GDM1 (cell line): Measurements from ENCODE around the gene TMPRSS9.

ENCODE experiments used
- DNase-seq: peaks from one replicate; lab custom pipeline; 2025; lab: John Stamatoyannopoulos, UW

The TMPRSS9 gene

GRCh38 chr19:2359992-2360685 lies at the start of gene TMPRSS9:
TMPRSS9 (plus strand) TSS chr19:2360265; CDS start chr19:2389786, 29,521 bp downstream.
- DNase-seq, result no peak

- no peak for DNase-seq
Measured at GRCh38 chr19:2311093-2311492, 49.0 kb upstream of the TMPRSS9 start.

- DNase-seq, result no peak
Measured at GRCh38 chr19:2312820-2313501, 47.1 kb upstream of the TMPRSS9 start.

DNA sequence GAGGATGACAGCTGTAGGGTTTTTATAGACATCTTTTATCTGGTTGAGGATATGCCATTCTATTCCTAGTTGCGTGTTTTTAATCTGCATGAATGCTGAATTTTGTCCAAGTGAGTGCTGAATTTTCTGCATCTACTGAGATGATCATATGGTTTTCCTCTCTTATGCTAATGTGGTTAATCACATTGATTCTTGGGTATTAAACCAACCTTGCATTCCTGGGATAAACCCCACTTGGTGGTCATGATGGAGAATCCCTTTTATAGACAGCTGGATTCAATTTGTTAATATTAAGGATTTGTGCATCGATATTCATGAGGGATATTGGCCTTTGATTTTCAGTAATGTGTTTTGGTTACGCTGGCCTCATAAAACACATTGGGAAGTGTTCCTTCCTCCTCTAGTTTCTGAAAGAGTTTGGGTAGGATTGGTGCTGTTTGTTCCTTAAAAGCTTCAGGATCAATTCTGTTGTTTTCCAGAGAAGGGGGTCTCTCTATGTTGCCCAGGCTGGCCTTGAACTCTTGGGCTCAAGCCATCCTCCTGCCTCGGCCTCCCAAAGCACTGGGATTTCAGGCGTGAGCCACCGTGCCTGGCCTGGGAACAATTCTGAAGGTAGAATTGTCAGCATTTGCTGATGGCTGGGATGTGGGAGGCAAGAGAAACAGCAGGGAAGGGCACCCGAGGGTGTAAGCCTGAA lies 44.8 kb upstream of the TMPRSS9 start:
- no peak for DNase-seq

GRCh38 chr19:2315818-2316353 lies 44.2 kb upstream of the TMPRSS9 start:
- DNase-seq, result peak; percentile 26

DNA sequence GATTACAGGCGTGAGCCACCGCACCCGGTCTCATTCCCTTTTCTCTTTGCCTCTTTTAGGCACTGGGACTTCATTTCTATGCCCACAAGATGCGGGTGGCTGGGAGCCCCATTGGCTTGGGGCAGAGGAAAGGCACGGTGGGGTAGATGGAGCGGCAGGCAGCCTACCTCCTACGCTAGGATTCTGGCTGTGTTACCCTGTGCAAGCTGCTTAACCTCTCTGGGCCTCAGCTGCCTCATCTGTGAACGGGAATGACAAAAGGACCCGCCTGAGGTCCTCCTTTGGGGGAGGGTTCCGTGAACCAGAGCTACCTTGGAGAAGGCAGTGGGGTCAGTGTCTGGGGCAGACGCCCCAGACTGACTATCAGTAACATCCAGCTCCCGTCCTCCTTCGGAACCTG lies 42.8 kb upstream of the TMPRSS9 start:
- no peak for DNase-seq

- DNase-seq, result no peak
Measured at GRCh38 chr19:2317756-2318155, 42.3 kb upstream of the TMPRSS9 start.

- DNase-seq, result no peak
Measured at GRCh38 chr19:2318923-2319322, 41.1 kb upstream of the TMPRSS9 start.

GRCh38 chr19:2319551-2319950 lies 40.5 kb upstream of the TMPRSS9 start:
- no peak for DNase-seq

- DNase-seq, result no peak
Measured at GRCh38 chr19:2320049-2320448, 40.0 kb upstream of the TMPRSS9 start.

DNA sequence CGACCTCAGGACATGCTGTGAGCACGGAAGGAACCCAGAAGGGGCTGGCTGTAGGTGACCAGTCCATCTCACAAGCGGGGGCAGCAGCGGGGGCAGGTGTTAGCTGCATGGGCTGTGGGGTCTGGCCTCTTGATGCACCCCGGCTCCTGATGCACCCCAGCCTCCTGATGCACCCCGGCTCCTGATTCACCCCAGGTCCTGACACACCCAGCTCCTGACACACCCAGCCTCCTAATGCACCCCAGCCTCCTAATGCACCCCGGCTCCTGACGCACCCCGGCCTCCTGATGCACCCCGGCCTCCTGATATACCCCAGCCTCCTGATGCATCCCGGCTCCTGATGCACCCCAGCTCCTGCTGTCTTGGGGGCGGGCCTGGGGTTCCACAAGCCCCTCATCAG lies 39.1 kb upstream of the TMPRSS9 start:
- no peak for DNase-seq

DNA sequence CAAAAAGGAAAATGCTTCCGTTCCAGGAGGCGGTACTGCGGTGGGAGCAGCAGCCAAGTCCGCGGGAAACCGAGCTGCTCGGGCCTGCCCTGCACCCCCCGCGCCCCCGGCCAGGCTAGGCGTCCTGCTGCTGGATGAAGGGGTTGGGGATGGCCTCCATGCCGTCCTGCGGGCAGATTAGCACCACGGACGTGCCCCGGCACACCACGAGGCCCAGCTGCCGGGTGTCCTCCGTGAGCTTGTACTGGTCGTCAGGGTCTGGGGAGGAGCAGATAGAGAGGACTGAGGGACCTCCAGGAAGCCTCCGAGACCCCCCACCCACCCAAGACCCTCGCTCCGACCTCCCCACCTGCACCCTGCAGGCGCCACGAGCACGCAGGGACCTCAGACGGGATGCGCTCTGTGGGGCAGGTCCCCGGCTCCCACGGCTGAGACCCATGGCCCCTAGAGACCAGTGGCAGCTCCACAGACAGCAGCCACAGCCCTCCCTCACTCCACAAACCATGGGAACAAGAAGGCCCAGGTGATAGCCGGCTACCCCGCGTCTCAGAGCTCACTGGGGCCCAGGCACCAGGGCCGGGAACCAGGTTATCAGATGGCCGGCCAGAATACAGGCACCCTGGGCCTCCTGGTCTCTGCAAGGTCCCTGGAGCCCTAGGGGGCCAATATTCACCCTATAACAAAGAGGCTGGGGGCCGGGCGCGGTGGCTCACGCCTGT lies 38.3 kb upstream of the TMPRSS9 start:
- no peak for DNase-seq

- no peak for DNase-seq
Measured at GRCh38 chr19:2323707-2324106, 36.4 kb upstream of the TMPRSS9 start.

DNA sequence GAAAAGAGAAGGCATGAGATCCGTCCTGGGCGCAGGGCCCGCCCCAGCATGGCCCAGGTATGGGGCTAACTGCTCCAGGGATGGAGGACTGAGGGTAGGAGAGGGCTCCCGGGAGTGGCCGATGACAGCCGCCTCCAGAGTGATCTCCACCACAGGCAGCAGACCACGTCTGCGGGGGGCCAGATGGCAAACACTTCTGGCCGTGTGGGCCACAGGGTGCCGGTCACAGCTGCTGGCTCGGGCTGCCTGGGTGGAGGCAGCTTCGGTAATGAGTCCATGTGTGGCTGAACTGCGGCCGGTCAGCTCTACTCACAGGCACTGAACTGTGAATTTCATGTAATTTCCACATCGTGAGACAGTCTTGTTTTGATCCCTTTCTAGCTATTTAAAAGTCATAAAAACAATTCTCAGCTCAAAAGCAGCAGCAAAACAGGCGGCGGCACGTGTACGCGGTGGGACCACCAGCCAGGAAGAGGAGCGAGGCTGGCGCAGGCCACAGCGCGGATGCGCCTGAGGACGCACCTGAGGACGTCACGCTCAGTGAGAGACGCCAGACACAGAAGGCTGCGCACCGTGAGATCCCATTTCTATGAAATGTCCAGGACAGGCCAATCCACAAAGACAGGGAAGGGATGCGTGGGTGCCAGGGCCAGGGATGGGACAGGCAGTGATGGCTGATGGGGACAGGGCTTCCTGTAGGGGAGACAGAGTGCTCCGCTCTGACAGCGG lies 35.7 kb upstream of the TMPRSS9 start:
- DNase-seq, result no peak

DNA sequence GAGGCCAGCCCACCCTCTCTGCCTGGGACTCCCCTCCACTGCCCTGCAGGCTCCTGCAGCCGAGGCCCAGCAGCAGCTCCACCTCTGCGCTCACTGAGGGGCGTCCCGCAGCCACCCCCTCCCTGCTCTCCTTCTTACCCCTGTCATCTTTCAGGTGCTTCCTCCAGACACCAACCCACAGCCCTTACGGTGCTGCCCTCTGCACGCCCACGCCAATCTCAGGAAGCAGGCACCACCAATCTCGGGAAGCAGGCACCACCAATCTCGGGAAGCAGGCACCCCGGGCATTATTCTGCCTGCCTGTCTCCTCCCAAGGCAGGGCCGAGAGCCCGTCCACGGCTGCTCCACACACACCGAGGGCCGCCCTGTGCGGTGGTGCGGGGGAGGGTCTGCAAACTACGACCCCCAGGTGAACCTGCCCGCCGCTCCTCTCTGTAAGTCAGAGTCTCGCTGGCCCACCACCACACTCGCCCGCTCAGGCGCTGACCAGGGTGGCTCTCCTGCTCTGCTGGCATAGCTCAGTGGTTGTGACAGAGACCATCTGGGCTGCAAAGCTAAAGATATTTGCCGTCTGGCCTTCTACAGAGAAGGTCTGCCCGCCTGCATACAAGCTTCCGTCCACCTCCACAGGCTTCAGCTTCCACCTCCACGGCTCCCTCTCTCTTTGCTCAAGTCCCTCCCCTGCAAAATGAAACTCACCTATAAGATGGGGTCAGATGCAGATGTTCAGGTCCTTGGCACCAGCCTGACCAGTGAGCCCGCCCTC lies 34.6 kb upstream of the TMPRSS9 start:
- DNase-seq, result no peak

- no peak for DNase-seq
Measured at GRCh38 chr19:2326699-2327360, 33.2 kb upstream of the TMPRSS9 start.

DNA sequence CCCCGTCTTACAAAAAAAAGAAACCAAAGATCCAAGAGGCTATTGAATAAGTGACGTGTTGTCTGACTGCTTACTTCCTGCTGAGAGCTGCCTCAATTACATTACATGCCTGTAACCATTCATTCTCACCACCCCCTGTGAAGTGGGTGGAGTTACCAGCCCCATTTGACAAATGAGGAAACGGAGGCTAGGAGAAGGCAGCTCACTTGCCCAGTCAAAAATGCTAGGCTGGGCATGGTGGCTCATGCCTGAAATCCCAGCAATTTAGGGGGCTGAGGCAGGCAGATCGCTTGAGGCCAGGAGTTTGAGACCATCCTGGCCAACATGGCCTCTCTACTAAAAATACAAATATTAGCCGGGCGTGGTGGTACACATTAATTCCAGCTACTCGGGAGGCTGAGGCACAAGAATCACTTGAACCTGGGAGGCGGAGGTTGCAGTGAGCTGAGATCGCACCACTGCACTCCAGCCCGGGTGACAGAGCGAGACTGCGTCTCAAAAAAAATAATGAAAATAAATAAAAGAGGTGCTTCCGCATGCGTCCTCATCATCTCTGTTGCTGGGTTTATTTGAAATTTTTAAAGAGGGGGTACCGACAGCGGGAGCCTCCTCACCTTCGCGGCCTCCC lies 32.2 kb upstream of the TMPRSS9 start:
- DNase-seq, result no peak

GRCh38 chr19:2328401-2329148 lies 31.5 kb upstream of the TMPRSS9 start, which contains the start of the genes LSM7 and SPPL2B:
LSM7 (minus strand) TSS chr19:2328586; CDS start chr19:2328566, 20 bp downstream.
SPPL2B (plus strand) TSS chr19:2328684; CDS start chr19:2328710, 26 bp downstream.
- DNase-seq, result peak; percentile 87

DNA sequence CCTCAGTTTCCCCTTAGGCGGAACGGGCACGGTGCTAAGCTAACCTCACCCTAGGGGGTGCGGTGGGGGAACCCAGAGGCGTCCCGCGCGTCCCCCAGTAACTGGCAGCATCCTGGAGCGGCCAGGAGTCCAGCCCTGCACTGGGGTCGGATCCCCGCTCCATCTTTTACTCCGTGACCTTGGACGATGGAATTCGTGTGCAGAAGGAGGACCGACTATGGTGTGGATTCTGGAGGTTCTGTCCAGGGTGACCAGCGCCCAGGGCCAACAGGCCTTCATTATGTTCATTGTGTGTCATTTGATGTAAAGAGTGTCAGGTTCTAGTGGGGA lies 31.0 kb upstream of the TMPRSS9 start:
- DNase-seq, result no peak
